H1 (cell line): ENCODE data around the gene CHST3. TPM values are rescaled to one million over a fixed set of nuclear protein-coding genes. Genes with fewer than 3 reads are reported as not detected.

ENCODE experiments used
- CTCF ChIA-PET: fragments of 300-600 bp; sonication (Branson Sonifier 250); formaldehyde crosslinking; loops from one replicate; lab custom pipeline; 2021; ENCODE audit not compliant: partially characterized antibody; lab: Charles Lee
- POLR2A ChIA-PET: fragments of 300-600 bp; sonication (Branson Sonifier 250); formaldehyde crosslinking; loops from one replicate; lab custom pipeline; 2021; ENCODE audit warnings: inconsistent platforms; ENCODE audit not compliant: partially characterized antibody; lab: Charles Lee
- DNase-seq, 2 experiments: peaks; one replicate each; pipeline versions ENCODE4 v3.0.0 to v3.0.0-alpha.2; 2010 to 2022; ENCODE audit warnings: low spot score in 2 of 2, low read depth in 1 of 2, mixed read lengths in 1 of 2
- FAIRE-seq: peaks from 2 replicates; lab custom pipeline; 2011; peaks lifted over from hg19 to GRCh38; lab: Jason Lieb, UNC
- H2AFZ ChIP-seq: 2 replicates; pipeline ENCODE4 v1.8.1; 2012; ENCODE audit warnings: low read length, inconsistent platforms
- H2AK5ac ChIP-seq: 2 replicates; pipeline ENCODE4 v1.6.1; 2013; ENCODE audit warnings: low read depth, low read length
- H2BK120ac ChIP-seq: replicated peaks from 2 replicates; pipeline ENCODE3; 2013; ENCODE audit warnings: low read depth, low read length, inconsistent platforms
- H2BK12ac ChIP-seq: 2 replicates; pipeline ENCODE4 v1.6.1; 2013; ENCODE audit warnings: low read depth, low read length
- H2BK15ac ChIP-seq: 2 replicates; pipeline ENCODE4 v1.6.1; 2013; ENCODE audit warnings: low read length
- H2BK20ac ChIP-seq: 2 replicates; pipeline ENCODE4 v1.6.1; 2013; ENCODE audit warnings: low read length
- H2BK5ac ChIP-seq: 2 replicates; pipeline ENCODE4 v1.6.1; 2013; ENCODE audit warnings: low read depth, low read length
- H3K14ac ChIP-seq: 2 replicates; pipeline ENCODE4 v1.6.1; 2013; ENCODE audit warnings: inconsistent platforms; ENCODE audit not compliant: insufficient read length
- H3K18ac ChIP-seq: 2 replicates; pipeline ENCODE4 v1.6.1; 2013; ENCODE audit warnings: low read length; ENCODE audit errors: extremely low read depth
- H3K23ac ChIP-seq: 2 replicates; pipeline ENCODE4 v1.6.1; 2013; ENCODE audit warnings: inconsistent platforms; ENCODE audit not compliant: insufficient read length
- H3K23me2 ChIP-seq: 2 replicates; pipeline ENCODE4 v1.6.1; 2013; ENCODE audit warnings: low read depth, low read length
- H3K27ac ChIP-seq: 2 replicates; pipeline ENCODE4 v1.6.1; 2011; ENCODE audit warnings: low read depth, low read length, inconsistent platforms
- H3K27me3 ChIP-seq, 4 experiments: replicated peaks in 1 of 4; 1 replicate in 1 of 4; 2 replicates in 3 of 4; pipeline versions ENCODE4 v1.6.1 to v1.8.1; 2011 to 2013; ENCODE audit warnings: low read length in 3 of 4, mild to moderate bottlenecking in 3 of 4, inconsistent platforms in 2 of 4, mixed read lengths in 2 of 4, moderate library complexity in 1 of 4; ENCODE audit not compliant: control insufficient read depth in 3 of 4, insufficient read depth in 3 of 4; ENCODE audit errors: extremely low read depth in 1 of 4
- H3K36me3 ChIP-seq, 4 experiments: 2 replicates each; pipeline versions ENCODE4 v1.6.1 to v1.8.1; 2011 to 2013; ENCODE audit warnings: mild to moderate bottlenecking in 4 of 4, low read length in 3 of 4, moderate library complexity in 2 of 4, control low read depth in 1 of 4, inconsistent platforms in 1 of 4; ENCODE audit not compliant: insufficient read depth in 4 of 4, control insufficient read depth in 2 of 4
- H3K4ac ChIP-seq: replicated peaks from 2 replicates; pipeline ENCODE3; 2013; ENCODE audit warnings: low read length, low read depth, mixed read lengths, inconsistent platforms; ENCODE audit not compliant: insufficient read length
- H3K4me1 ChIP-seq, 4 experiments: replicated peaks in 1 of 4; 1 replicate in 1 of 4; 2 replicates in 3 of 4; pipeline versions ENCODE4 v1.6.1 to v1.8.1; 2011 to 2013; ENCODE audit warnings: low read length in 3 of 4, inconsistent platforms in 2 of 4, mixed read lengths in 1 of 4; ENCODE audit not compliant: insufficient read depth in 4 of 4, control insufficient read depth in 3 of 4
- H3K4me2 ChIP-seq, 2 experiments: 2 replicates each; pipeline versions ENCODE4 v1.6.1 to v1.8.1; 2011 to 2013; ENCODE audit warnings: low read depth in 2 of 2, low read length in 2 of 2, control low read depth in 1 of 2, inconsistent platforms in 1 of 2, mild to moderate bottlenecking in 1 of 2; ENCODE audit not compliant: insufficient read depth in 1 of 2
- H3K4me3 ChIP-seq, 4 experiments: fragments of 200-600, 300-600 bp in 1 of 4; sonication (generic), shearing (Covaris generic), sonication (Bioruptor Twin) in 1 of 4; 2 replicates each; pipeline versions ENCODE4 v1.5.1 to v1.8.1; 2011 to 2016; ENCODE audit warnings: low read length in 4 of 4, low read depth in 3 of 4, control low read depth in 2 of 4, inconsistent platforms in 2 of 4, mild to moderate bottlenecking in 2 of 4, mixed read lengths in 1 of 4, moderate library complexity in 1 of 4; ENCODE audit not compliant: insufficient read depth in 2 of 4; ENCODE audit errors: extremely low read depth in 1 of 4
- H3K56ac ChIP-seq: replicated peaks from 2 replicates; pipeline ENCODE3; 2013; ENCODE audit warnings: low read depth, mild to moderate bottlenecking, mixed read lengths, low read length, inconsistent platforms; ENCODE audit not compliant: insufficient read length
- H3K79me1 ChIP-seq: 2 replicates; pipeline ENCODE4 v1.6.1; 2013; ENCODE audit warnings: low read depth, low read length, control low read depth
- H3K79me2 ChIP-seq, 2 experiments: 2 replicates each; pipeline versions ENCODE4 v1.6.1 to v1.8.1; 2012 to 2013; ENCODE audit warnings: low read length in 2 of 2, mild to moderate bottlenecking in 2 of 2, inconsistent platforms in 1 of 2; ENCODE audit not compliant: insufficient read depth in 2 of 2, control insufficient read depth in 1 of 2
- H3K9ac ChIP-seq, 4 experiments: replicated peaks in 1 of 4; 1 replicate in 1 of 4; 2 replicates in 3 of 4; pipeline versions ENCODE4 v1.6.1 to v1.8.1; 2011 to 2013; ENCODE audit warnings: low read depth in 3 of 4, low read length in 3 of 4, control low read depth in 2 of 4, mild to moderate bottlenecking in 2 of 4, moderate library complexity in 2 of 4, inconsistent platforms in 1 of 4; ENCODE audit errors: extremely low read depth in 1 of 4
- H3K9me3 ChIP-seq, 2 experiments: 2 replicates each; pipeline versions ENCODE4 v1.6.1 to v1.8.1; 2012 to 2013; ENCODE audit warnings: mild to moderate bottlenecking in 2 of 2, moderate library complexity in 2 of 2, control low read depth in 1 of 2, inconsistent platforms in 1 of 2, low read depth in 1 of 2, low read length in 1 of 2, mixed read lengths in 1 of 2; ENCODE audit not compliant: insufficient read depth in 2 of 2
- H4K20me1 ChIP-seq, 2 experiments: replicated peaks in 1 of 2; 2 replicates each; pipeline versions ENCODE3 to v1.8.1; 2011 to 2013; ENCODE audit warnings: inconsistent platforms in 2 of 2, low read length in 2 of 2, mild to moderate bottlenecking in 1 of 2; ENCODE audit not compliant: insufficient read depth in 2 of 2, control insufficient read depth in 1 of 2
- H4K5ac ChIP-seq: 2 replicates; pipeline ENCODE4 v1.6.1; 2013; ENCODE audit warnings: low read length, low read depth, mixed read lengths, inconsistent platforms; ENCODE audit not compliant: insufficient read length
- H4K8ac ChIP-seq: 2 replicates; pipeline ENCODE4 v1.8.0; 2013; ENCODE audit warnings: mild to moderate bottlenecking, moderate library complexity, low read length, inconsistent platforms; ENCODE audit not compliant: insufficient read depth; ENCODE audit errors: extremely low read depth
- H4K91ac ChIP-seq: replicated peaks from 2 replicates; pipeline ENCODE3; 2013; ENCODE audit warnings: low read length, mixed read lengths, inconsistent platforms; ENCODE audit not compliant: insufficient read length
- ATF2 ChIP-seq: IDR thresholded peaks from 2 replicates; pipeline ENCODE4 v1.6.1; 2012; ENCODE audit warnings: low read length, inconsistent platforms
- CBX8 ChIP-seq: fragments of 300-800, 300-1000 bp; sonication (generic); IDR thresholded peaks from 2 replicates; pipeline ENCODE4 v1.7.1; 2016; ENCODE audit warnings: low read depth, low read length, borderline replicate concordance
- CTBP2 ChIP-seq: IDR thresholded peaks from 2 replicates; pipeline ENCODE4 v1.7.0; 2011; ENCODE audit warnings: borderline replicate concordance, mild to moderate bottlenecking, moderate library complexity, mixed read lengths, low read length; ENCODE audit not compliant: insufficient read depth, insufficient read length
- EZH2 ChIP-seq: fragments of 200-600 bp; sonication (generic); IDR thresholded peaks from 2 replicates; pipeline ENCODE4 v1.7.1; 2012; ENCODE audit warnings: low read depth, mild to moderate bottlenecking, moderate library complexity, low read length, inconsistent platforms; ENCODE audit not compliant: severe bottlenecking
- KDM1A ChIP-seq: fragments of 200-600, 300-600 bp; sonication (generic); IDR thresholded peaks from 2 replicates; pipeline ENCODE4 v1.7.1; 2016; ENCODE audit warnings: mild to moderate bottlenecking, low read length, borderline replicate concordance
- PHF8 ChIP-seq: fragments of 200-600 bp; sonication (generic); conservative IDR thresholded peaks from 2 replicates; pipeline ENCODE4 v1.7.1; 2012; ENCODE audit warnings: low read depth, mild to moderate bottlenecking, inconsistent platforms, low read length, moderate library complexity
- POLR2A ChIP-seq, 2 experiments: IDR thresholded peaks; 1 replicate in 1 of 2; 2 replicates in 1 of 2; pipeline ENCODE4 v1.6.1; 2011; ENCODE audit warnings: low read depth in 2 of 2, low read length in 2 of 2, mild to moderate bottlenecking in 2 of 2; ENCODE audit errors: control extremely low read depth in 1 of 2
- RAD21 ChIP-seq, 2 experiments: IDR thresholded peaks in 1 of 2; conservative IDR thresholded peaks in 1 of 2; 2 replicates each; pipeline ENCODE4 v1.6.1; 2011; ENCODE audit warnings: low read depth in 2 of 2, low read length in 2 of 2, improper control_type of control experiment in 1 of 2, inconsistent platforms in 1 of 2, mild to moderate bottlenecking in 1 of 2, moderate library complexity in 1 of 2
- RFX5 ChIP-seq: IDR thresholded peaks from 2 replicates; pipeline ENCODE4 v1.6.1; 2011; ENCODE audit warnings: low read depth, low read length, improper control_type of control experiment, borderline replicate concordance
- TAF1 ChIP-seq: IDR thresholded peaks from 2 replicates; pipeline ENCODE4 v1.6.1; 2011; ENCODE audit warnings: mild to moderate bottlenecking, low read depth, low read length
- TEAD4 ChIP-seq: IDR thresholded peaks from 2 replicates; pipeline ENCODE4 v1.6.1; 2012; ENCODE audit warnings: low read depth, low read length, inconsistent platforms, mixed read lengths
- WGBS, 2 experiments: shearing (Covaris generic) in 1 of 2; methylation state at CpG; one replicate each; pipeline versions ENCODE4 v1.1.6 to v1.1.7; 2013 to 2015; ENCODE audit warnings: low lambda C conversion rate in 2 of 2, mixed read lengths in 2 of 2, inconsistent platforms in 1 of 2, low coverage in 1 of 2, missing lambda C conversion rate in 1 of 2; ENCODE audit not compliant: insufficient replicate concordance in 2 of 2, insufficient coverage in 1 of 2, insufficient read length in 1 of 2; ENCODE audit errors: extremely low coverage in 1 of 2, missing lambda C conversion rate in 1 of 2; 5-methylcytosine and 5-hydroxymethylcytosine counted together
- polyA plus RNA-seq, 7 experiments: library from polyadenylated mRNA; depleted of rRNA in 3 of 7; stranded (reverse) in 5 of 7; unstranded in 2 of 7; fragments of >200 nt in 5 of 7; fragments of 200-250 nt in 2 of 7; gene quantifications; 1 replicate in 5 of 7; 2 replicates in 1 of 7; 4 replicates in 1 of 7; pipeline versions ENCODE4 v1.2.1 to v1.2.3, GENCODE V29; 2011 to 2013; ENCODE audit warnings: missing spikeins in 2 of 7, mixed read lengths in 2 of 7
- total RNA-seq: library from RNA; stranded (reverse); fragmentation: NEBNext Ultra II Directional; extraction: Animal tissue kit (Norgen Biotek cat#: 25700); gene quantifications from 2 replicates; pipeline ENCODE4 v1.2.1, GENCODE V29; 2021

CHST3 gene
- total and polyA plus RNA-seq, 2 of the 8 experiments (the other 6 are each of a cell fraction or from before 2014, with no cell fraction given) = 2.0 to 5.8 TPM

GRCh38 chr10:72011468-72011867 lies 47.3 kb downstream of the CHST3 start:
- Histone ChIP-seq H3K18ac (no peak overlapping the region), H3K23ac (no peak overlapping the region), H2BK15ac (no peak overlapping the region), H2BK12ac (no peak overlapping the region), H2AK5ac (no peak overlapping the region), H3K9me3 (no peaks in the 10 kb centered on the region), H3K79me2 (no peaks in the 10 kb centered on the region), H3K27ac (no peak overlapping the region), H3K56ac (no peak overlapping the region), H3K36me3 (peaks cover 0 to 5% (median 0%) of the 10 kb centered on the region in 4 experiments; a peak in 2 of 8 replicates), H2BK120ac (no peak overlapping the region), H3K4ac (no peak overlapping the region), H2BK5ac (no peak overlapping the region), H3K4me2 (no peak overlapping the region), H3K9ac (no peak overlapping the region), H3K23me2 (no peaks in the 10 kb centered on the region), H3K4me3 (no peak overlapping the region), H4K5ac (no peak overlapping the region), H2AFZ (no peak overlapping the region), H3K79me1 (no peaks in the 10 kb centered on the region), H4K91ac (no peak overlapping the region), H4K8ac (no peak overlapping the region), H2BK20ac (no peak overlapping the region), H3K4me1 (no peaks in the 10 kb centered on the region; a peak in 1 of 7 replicates), H3K27me3 (no peaks in the 10 kb centered on the region), H4K20me1 (no peaks in the 10 kb centered on the region), H3K14ac (no peak overlapping the region)
- no peak for TF ChIP-seq RFX5
- no peak for TF ChIP-seq CBX8
- no peak for TF ChIP-seq RAD21 (IDR thresholded peaks at IDR 0.05 in 1 of 2, conservative IDR thresholded peaks at IDR 0.05 in 1 of 2; ENCODE audit: low read depth in 2 of 2, low read length in 2 of 2)
- TF ChIP-seq POLR2A (IDR thresholded peaks at IDR 0.05; ENCODE audit: control extremely low read depth in 1 of 2, low read depth in 2 of 2, low read length in 2 of 2) = no peak
- TF ChIP-seq EZH2 = no peak
- no peak for TF ChIP-seq CTBP2
- TF ChIP-seq ATF2 = no peak
- no peak for TF ChIP-seq TAF1
- no peak for TF ChIP-seq KDM1A
- TF ChIP-seq PHF8 = no peak
- TF ChIP-seq TEAD4 = no peak
- WGBS, 2 experiments = 87% methylated on average over 8 of the region's 8 CpGs; no CpG with 5 or more reads in 1 of the 2 experiments
- FAIRE-seq (no peak), DNase-seq (no peak)
- ChIA-PET CTCF (interaction anchor here (0.6 to 1.8 kb wide), 2 partner anchors 27 to 732 kb away, joined by 3 to 5 read pairs; no protein-coding TSS in a partner anchor), POLR2A (no interaction called here)
